PC-3 (cell line): ENCODE data around the gene AMELX. TPM values are rescaled to one million over a fixed set of nuclear protein-coding genes. Genes with fewer than 3 reads are reported as not detected.

Source experiments
- ATAC-seq: fragments of 200-7000 bp; cut with Tn5 transposase; 2 replicates; pipeline ENCODE4 v1.9.1; 2020; ENCODE audit warnings: mild to moderate bottlenecking, moderate library complexity
- BruUV-seq: library from RNA; stranded (reverse); fragments of 400-500 nt; replicated peaks from 2 replicates; lab custom pipeline; 2021; lab: Mats Ljungman, UMichigan
- CTCF ChIA-PET: fragments of 300-600 bp; sonication (Branson Sonifier 250); formaldehyde crosslinking; loops from one replicate; lab custom pipeline; 2022; ENCODE audit warnings: antibody characterized with exemption; lab: Charles Lee
- POLR2A ChIA-PET: fragments of 300-600 bp; sonication (Branson Sonifier 250); formaldehyde crosslinking; loops from one replicate; lab custom pipeline; 2022; ENCODE audit warnings: antibody characterized with exemption; ENCODE audit not compliant: unreplicated experiment; lab: Charles Lee
- DNase-seq: peaks from one replicate; pipeline ENCODE4 v3.0.0-alpha.2; 2015
- H2AFZ ChIP-seq: fragments of 300-600 bp; sonication (generic); 2 replicates; pipeline ENCODE4 v1.6.0; 2016; ENCODE audit warnings: antibody characterized with exemption, low read length
- H3F3A ChIP-seq: fragments of 300-600 bp; sonication (generic); one replicate; pipeline ENCODE4 v1.6.0; 2017; ENCODE audit warnings: antibody characterized with exemption, low read length, control low read depth, mild to moderate bottlenecking; ENCODE audit not compliant: unreplicated experiment
- H3K27ac ChIP-seq: fragments of 300-600 bp; sonication (generic); 2 replicates; pipeline ENCODE4 v1.5.1; 2016; ENCODE audit warnings: mild to moderate bottlenecking, low read length
- H3K27me3 ChIP-seq: fragments of 300-600 bp; sonication (generic); 2 replicates; pipeline ENCODE4 v1.6.1; 2016; ENCODE audit warnings: low read length, mixed read lengths
- H3K36me3 ChIP-seq: fragments of 300-600 bp; sonication (generic); 2 replicates; pipeline ENCODE4 v1.6.1; 2016; ENCODE audit warnings: low read depth, mixed run types, low read length, mixed read lengths
- H3K4me1 ChIP-seq: fragments of 300-600 bp; sonication (generic); 2 replicates; pipeline ENCODE4 v1.5.1; 2016; ENCODE audit warnings: low read length; ENCODE audit not compliant: insufficient read depth
- H3K4me2 ChIP-seq: fragments of 300-600 bp; sonication (generic); 2 replicates; pipeline ENCODE4 v1.6.0; 2016; ENCODE audit warnings: low read length
- H3K4me3 ChIP-seq: fragments of 300-600 bp; sonication (generic); 2 replicates; pipeline ENCODE4 v1.5.1; 2016; ENCODE audit warnings: mild to moderate bottlenecking, low read length, mixed read lengths
- H3K79me2 ChIP-seq: fragments of 300-600 bp; sonication (generic); 2 replicates; pipeline ENCODE4 v1.6.1; 2017; ENCODE audit warnings: low read length, mixed read lengths
- H3K9ac ChIP-seq: fragments of 300-600 bp; sonication (generic); 2 replicates; pipeline ENCODE4 v1.6.0; 2016; ENCODE audit warnings: mild to moderate bottlenecking, low read length
- H3K9me2 ChIP-seq: fragments of 300-600 bp; sonication (generic); replicated peaks from 2 replicates; pipeline ENCODE4 v1.6.1; 2016; ENCODE audit warnings: mixed run types, low read length, mixed read lengths
- H3K9me3 ChIP-seq: fragments of 300-600 bp; sonication (generic); 2 replicates; pipeline ENCODE4 v1.6.1; 2016; ENCODE audit warnings: low read length, mixed read lengths
- H4K20me1 ChIP-seq: fragments of 300-600 bp; sonication (generic); 2 replicates; pipeline ENCODE4 v1.6.1; 2016; ENCODE audit warnings: low read length, mixed read lengths
- EZH2 ChIP-seq: fragments of 300-600 bp; sonication (generic); IDR thresholded peaks from one replicate; pipeline ENCODE4 v1.6.1; 2017; ENCODE audit warnings: antibody characterized with exemption, mild to moderate bottlenecking, low read length; ENCODE audit not compliant: unreplicated experiment
- EZH2phosphoT487 ChIP-seq: fragments of 300-600 bp; sonication (generic); IDR thresholded peaks from 2 replicates; pipeline ENCODE4 v1.6.1; 2018; ENCODE audit warnings: mild to moderate bottlenecking, antibody characterized with exemption, low read length, borderline replicate concordance
- intact Hi-C: fragments of 100-400 bp; cut with micrococcal nuclease; formaldehyde crosslinking; loops from 2 replicates; pipeline ENCODE4 v1.9.0; 2023
- total RNA-seq: library from RNA; depleted of rRNA; stranded (reverse); fragments of >200 nt; gene quantifications from 2 replicates; pipeline ENCODE4 v1.2.3, GENCODE V29; 2014
- TF ChIP-seq, protein P1 (sequence below): fragments of 300-600 bp; sonication (generic); conservative IDR thresholded peaks from 2 replicates; pipeline ENCODE4 v1.5.1; 2017; ENCODE audit warnings: antibody characterized with exemption, low read depth, mild to moderate bottlenecking, low read length

Gene AMELX
- total RNA-seq, 1 experiment from 2014 or later = not detected

DNA sequence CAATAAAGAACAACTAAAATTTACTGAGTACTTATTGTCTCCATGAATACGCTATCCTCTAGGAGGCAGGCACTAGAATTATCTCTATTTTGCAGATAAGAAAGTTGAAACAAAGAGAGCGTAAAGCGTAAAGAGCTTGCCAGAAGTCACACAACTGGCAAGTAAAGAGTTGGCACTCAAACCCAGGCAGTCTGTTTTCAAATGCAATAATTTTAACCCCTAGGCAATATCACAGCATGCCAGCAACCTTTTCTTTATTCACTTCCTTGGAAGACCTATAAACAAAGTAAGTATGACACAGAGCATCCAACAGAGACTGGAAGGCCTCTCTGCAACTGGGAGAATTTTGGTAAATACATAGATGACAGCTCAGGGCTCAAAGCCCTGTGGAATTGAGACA is 23.2 kb upstream of the AMELX start:
- Histone ChIP-seq H4K20me1 (no peaks in the 10 kb centered on the region), H3K4me3 (no peak overlapping the region), H3K79me2 (no peaks in the 10 kb centered on the region), H3F3A (no peaks in the 10 kb centered on the region), H3K9me2 (no peaks in the 10 kb centered on the region), H3K4me1 (peaks cover 10% of the 10 kb centered on the region), H3K27ac (no peak overlapping the region), H3K4me2 (no peak overlapping the region), H3K9me3 (no peaks in the 10 kb centered on the region), H2AFZ (no peak overlapping the region), H3K27me3 (no peaks in the 10 kb centered on the region), H3K36me3 (no peaks in the 10 kb centered on the region), H3K9ac (no peak overlapping the region)
- no peak for TF ChIP-seq EZH2phosphoT487
- ATAC-seq (no peak), DNase-seq (no peak)
- CTCF ChIA-PET = no interaction called here
- BruUV-seq = no TSS peak
- POLR2A ChIA-PET = no interaction called here
- intact Hi-C loops = no loop called here

DNA sequence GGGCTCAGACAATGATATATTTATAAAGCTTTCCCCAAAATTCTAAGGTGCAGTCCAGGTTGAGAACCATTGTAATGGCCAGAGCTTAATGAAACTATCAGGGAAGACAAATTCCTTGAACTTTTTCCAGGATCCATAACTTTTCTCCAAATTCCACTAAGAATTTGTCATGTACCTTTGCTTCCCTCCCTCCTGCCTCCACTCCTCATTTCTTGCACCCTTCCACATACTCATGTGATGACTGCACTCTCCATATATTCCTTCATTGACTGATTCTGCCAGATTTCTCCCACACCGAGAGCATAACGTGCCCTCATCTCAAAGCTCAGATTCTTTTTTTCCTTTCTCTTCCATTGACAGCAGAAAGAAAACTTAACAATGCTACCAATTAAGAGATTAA is 20.9 kb upstream of the AMELX start:
- H3F3A ChIP-seq = no peaks in the 10 kb centered on the region
- no peaks in the 10 kb centered on the region for H3K27me3 ChIP-seq
- no peak overlapping the region for H3K4me3 ChIP-seq
- H2AFZ ChIP-seq = no peak overlapping the region
- no peak overlapping the region for H3K9ac ChIP-seq
- H3K9me2 ChIP-seq = no peaks in the 10 kb centered on the region
- no peak for DNase-seq
- no peaks in the 10 kb centered on the region for H4K20me1 ChIP-seq
- no peak overlapping the region for H3K27ac ChIP-seq
- POLR2A ChIA-PET = no interaction called here
- no peak overlapping the region for H3K4me2 ChIP-seq
- H3K79me2 ChIP-seq = no peaks in the 10 kb centered on the region
- CTCF ChIA-PET = no interaction called here
- no peak for ATAC-seq
- intact Hi-C loops = no loop called here
- no TSS peak for BruUV-seq
- TF ChIP-seq EZH2phosphoT487 = no peak
- no peak for TF ChIP-seq EZH2
- TF ChIP-seq, protein P1, sequence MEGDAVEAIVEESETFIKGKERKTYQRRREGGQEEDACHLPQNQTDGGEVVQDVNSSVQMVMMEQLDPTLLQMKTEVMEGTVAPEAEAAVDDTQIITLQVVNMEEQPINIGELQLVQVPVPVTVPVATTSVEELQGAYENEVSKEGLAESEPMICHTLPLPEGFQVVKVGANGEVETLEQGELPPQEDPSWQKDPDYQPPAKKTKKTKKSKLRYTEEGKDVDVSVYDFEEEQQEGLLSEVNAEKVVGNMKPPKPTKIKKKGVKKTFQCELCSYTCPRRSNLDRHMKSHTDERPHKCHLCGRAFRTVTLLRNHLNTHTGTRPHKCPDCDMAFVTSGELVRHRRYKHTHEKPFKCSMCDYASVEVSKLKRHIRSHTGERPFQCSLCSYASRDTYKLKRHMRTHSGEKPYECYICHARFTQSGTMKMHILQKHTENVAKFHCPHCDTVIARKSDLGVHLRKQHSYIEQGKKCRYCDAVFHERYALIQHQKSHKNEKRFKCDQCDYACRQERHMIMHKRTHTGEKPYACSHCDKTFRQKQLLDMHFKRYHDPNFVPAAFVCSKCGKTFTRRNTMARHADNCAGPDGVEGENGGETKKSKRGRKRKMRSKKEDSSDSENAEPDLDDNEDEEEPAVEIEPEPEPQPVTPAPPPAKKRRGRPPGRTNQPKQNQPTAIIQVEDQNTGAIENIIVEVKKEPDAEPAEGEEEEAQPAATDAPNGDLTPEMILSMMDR = no peak
- peaks cover 10% of the 10 kb centered on the region for H3K4me1 ChIP-seq
- H3K36me3 ChIP-seq = no peaks in the 10 kb centered on the region
- H3K9me3 ChIP-seq = no peaks in the 10 kb centered on the region

DNA sequence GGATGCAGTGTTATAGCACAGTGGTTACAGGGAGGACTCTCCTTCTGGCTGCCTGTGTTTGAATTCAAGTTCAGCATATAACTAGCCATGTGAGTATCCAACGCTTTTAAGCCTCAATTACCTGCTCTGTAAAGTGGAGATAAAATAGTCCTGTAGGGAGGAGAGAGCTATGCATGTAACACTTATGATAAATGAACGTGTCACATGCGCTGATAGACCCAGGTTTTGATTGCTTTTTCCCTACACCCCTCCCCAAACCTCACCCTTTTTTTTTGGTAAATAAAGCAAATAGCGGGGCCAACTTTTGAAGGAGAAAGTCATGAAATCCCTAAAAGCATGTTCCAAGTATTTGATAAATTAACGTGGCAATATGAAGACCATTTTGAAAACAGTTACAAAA is 20.4 kb upstream of the AMELX start:
- Histone ChIP-seq H3K9me3 (no peaks in the 10 kb centered on the region), H3K4me3 (no peak overlapping the region), H2AFZ (no peak overlapping the region), H3K36me3 (no peaks in the 10 kb centered on the region), H3K27ac (no peak overlapping the region), H3K4me2 (no peak overlapping the region), H3K9ac (no peak overlapping the region), H3F3A (no peaks in the 10 kb centered on the region), H3K4me1 (peaks cover 10% of the 10 kb centered on the region), H3K9me2 (no peaks in the 10 kb centered on the region), H3K79me2 (no peaks in the 10 kb centered on the region), H4K20me1 (no peaks in the 10 kb centered on the region), H3K27me3 (no peaks in the 10 kb centered on the region)
- ATAC-seq (no peak), DNase-seq (no peak)
- TF ChIP-seq, protein P1 = no peak
- TF ChIP-seq EZH2 = no peak
- ChIA-PET CTCF (interaction anchor here (0.6 kb wide), 1 partner anchor 176 kb away, joined by 5 read pairs; no protein-coding TSS in a partner anchor), POLR2A (no interaction called here)
- intact Hi-C loops = no loop called here
- no TSS peak for BruUV-seq
